ENCODE data around the gene LIMCH1. TPM values are rescaled to one million over a fixed set of nuclear protein-coding genes. Genes with fewer than 3 reads are reported as not detected.

LIMCH1 gene
- total RNA-seq, 1 experiment from 2014 or later: 10.4 TPM

GRCh38 chr4:41748571-41749475 is 210.9 kb downstream of the LIMCH1 start, which contains the start of gene PHOX2B:
PHOX2B (minus strand) TSS chr4:41748725; CDS start chr4:41748610, 115 bp downstream.
- Histone ChIP-seq H3K4me3 (replicated peaks in 1 of 2; ENCODE audit: low read depth in 1 of 2, low read length in 2 of 2) (no peak within 1 kb of the TSS), H4K20me1 (ENCODE audit: insufficient read depth) (no peaks in the 10 kb centered on the region), H3K36me3 (ENCODE audit: control insufficient read depth in 1 of 2, insufficient read depth in 2 of 2, low read length in 2 of 2) (no peaks in the 10 kb centered on the region), H2AFZ (ENCODE audit: low read depth, low read length, poor library complexity, severe bottlenecking) (no peak within 1 kb of the TSS), H3K4me2 (ENCODE audit: low read length) (no peak within 1 kb of the TSS), H3K9me3 (ENCODE audit: control insufficient read depth in 1 of 2, insufficient read depth in 1 of 2, low read depth in 1 of 2, low read length in 2 of 2) (no peaks in the 10 kb centered on the region), H3K4me1 (ENCODE audit: control insufficient read depth in 1 of 2, insufficient read depth in 2 of 2, low read length in 2 of 2) (no peaks in the 10 kb centered on the region), H3K79me2 (ENCODE audit: insufficient read depth, low read length) (no peaks in the 10 kb centered on the region), H3K27ac (ENCODE audit: low read depth, low read length) (no peak within 1 kb of the TSS), H3K9me2 (ENCODE audit: insufficient read depth) (no peaks in the 10 kb centered on the region), H3K27me3 (ENCODE audit: insufficient read depth, low read length) (peaks cover 26% of the 10 kb centered on the region), H3K9ac (ENCODE audit: low read length) (no peak within 1 kb of the TSS)
- ChIA-PET CTCF (interaction anchor here (1.2 kb wide), 1 partner anchor 490 kb away, joined by 3 read pairs; no protein-coding TSS in a partner anchor), RAD21 (ENCODE audit: low non-redundant PET in 1 of 2, low total read pairs in 2 of 2, uncharacterized antibody in 2 of 2, unreplicated experiment in 2 of 2) (no interaction called here), POLR2A (no interaction called here)
- BruUV-seq (replicated peaks): no TSS peak
- no peak for TF ChIP-seq CTCF (IDR thresholded peaks at IDR 0.05 in 2 of 3, conservative IDR thresholded peaks at IDR 0.05 in 1 of 3; ENCODE audit: borderline replicate concordance in 1 of 3, insufficient read depth in 1 of 3, low read depth in 2 of 3, low read length in 2 of 3)
- no peak for TF ChIP-seq EZH2 (IDR thresholded peaks at IDR 0.05)
- TF ChIP-seq, protein P1, sequence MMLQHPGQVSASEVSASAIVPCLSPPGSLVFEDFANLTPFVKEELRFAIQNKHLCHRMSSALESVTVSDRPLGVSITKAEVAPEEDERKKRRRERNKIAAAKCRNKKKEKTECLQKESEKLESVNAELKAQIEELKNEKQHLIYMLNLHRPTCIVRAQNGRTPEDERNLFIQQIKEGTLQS (IDR thresholded peaks at IDR 0.05): no peak
- no peak for TF ChIP-seq CEBPB (IDR thresholded peaks at IDR 0.05; ENCODE audit: low read depth)
- no peak for TF ChIP-seq SIN3A (IDR thresholded peaks at IDR 0.05; ENCODE audit: low read depth)
- TF ChIP-seq JUND (IDR thresholded peaks at IDR 0.05): no peak
- TF ChIP-seq CBX3 (IDR thresholded peaks at IDR 0.05; ENCODE audit: low read depth): no peak
- no peak for TF ChIP-seq SP1 (IDR thresholded peaks at IDR 0.05; ENCODE audit: low read depth)
- TF ChIP-seq FOSL1 (IDR thresholded peaks at IDR 0.05; ENCODE audit: low read depth): no peak
- no peak for TF ChIP-seq RAD21 (IDR thresholded peaks at IDR 0.05; ENCODE audit: low read depth)
- intact Hi-C loops (cut with micrococcal nuclease): no loop called here
- DNase-seq (ENCODE audit: low read depth, low spot score) (no peak), ATAC-seq (no peak)
